ENCODE results near the gene S1PR5.

DNA sequence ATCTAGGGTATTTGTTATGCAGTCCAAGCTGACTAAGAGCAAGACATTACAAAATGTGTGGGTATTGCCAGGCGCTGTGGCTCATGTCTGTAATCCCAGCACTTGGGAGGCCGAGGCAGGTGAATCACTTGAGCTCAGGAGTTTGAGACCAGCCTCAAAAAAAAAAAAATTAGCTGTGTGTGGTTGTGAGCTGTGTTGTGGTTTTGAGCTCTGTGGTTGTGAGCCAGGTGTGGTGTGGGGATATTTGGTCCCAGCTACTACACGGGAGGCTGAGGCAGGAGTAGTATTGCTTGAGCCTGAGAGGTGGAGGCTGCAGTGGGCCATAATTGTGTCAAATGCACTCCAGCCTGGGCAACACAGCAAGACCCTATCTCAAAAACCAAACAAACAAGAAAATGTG lies 8.5 kb downstream of the S1PR5 start:
- TF ChIP-seq POLR2A (IDR thresholded peaks at IDR 0.05; ENCODE audit: low read depth) = no peak
- TF ChIP-seq, protein P1, sequence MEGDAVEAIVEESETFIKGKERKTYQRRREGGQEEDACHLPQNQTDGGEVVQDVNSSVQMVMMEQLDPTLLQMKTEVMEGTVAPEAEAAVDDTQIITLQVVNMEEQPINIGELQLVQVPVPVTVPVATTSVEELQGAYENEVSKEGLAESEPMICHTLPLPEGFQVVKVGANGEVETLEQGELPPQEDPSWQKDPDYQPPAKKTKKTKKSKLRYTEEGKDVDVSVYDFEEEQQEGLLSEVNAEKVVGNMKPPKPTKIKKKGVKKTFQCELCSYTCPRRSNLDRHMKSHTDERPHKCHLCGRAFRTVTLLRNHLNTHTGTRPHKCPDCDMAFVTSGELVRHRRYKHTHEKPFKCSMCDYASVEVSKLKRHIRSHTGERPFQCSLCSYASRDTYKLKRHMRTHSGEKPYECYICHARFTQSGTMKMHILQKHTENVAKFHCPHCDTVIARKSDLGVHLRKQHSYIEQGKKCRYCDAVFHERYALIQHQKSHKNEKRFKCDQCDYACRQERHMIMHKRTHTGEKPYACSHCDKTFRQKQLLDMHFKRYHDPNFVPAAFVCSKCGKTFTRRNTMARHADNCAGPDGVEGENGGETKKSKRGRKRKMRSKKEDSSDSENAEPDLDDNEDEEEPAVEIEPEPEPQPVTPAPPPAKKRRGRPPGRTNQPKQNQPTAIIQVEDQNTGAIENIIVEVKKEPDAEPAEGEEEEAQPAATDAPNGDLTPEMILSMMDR (IDR thresholded peaks at IDR 0.05) = no peak
- TF ChIP-seq POLR2AphosphoS5 (IDR thresholded peaks at IDR 0.05) = no peak
- TF ChIP-seq EP300 (IDR thresholded peaks at IDR 0.05) = no peak

All from esophagus muscularis mucosa (tissue), 4 donors.